ENCODE measurements around the gene GSTA4.
"Not testable (repeated sequence)": the region's sequence is repeated elsewhere in the genome, so short reads cannot be mapped to it uniquely, and the experiment has no call there.

Gene GSTA4

GRCh38 chr6:53028467-53028866 is 33.4 kb upstream of the GSTA4 start:
- peaks cover 27% of the 10 kb centered on the region for H3K36me3 Mint-ChIP-seq (ENCODE audit: insufficient read depth)
- no peak overlapping the region for H3K27ac Mint-ChIP-seq
- peaks cover 0 to 2% of the 10 kb centered on the region in 2 donors for H3K4me1 Mint-ChIP-seq (ENCODE audit: low read depth in 2 of 2)
- H3K27me3 Mint-ChIP-seq: no peaks in the 10 kb centered on the region
- DNase-seq (no peak), ATAC-seq (replicated peaks) (no peak)
- no peak overlapping the region for H3K4me3 Mint-ChIP-seq
- no peaks in the 10 kb centered on the region for H3K9me3 Mint-ChIP-seq

DNA sequence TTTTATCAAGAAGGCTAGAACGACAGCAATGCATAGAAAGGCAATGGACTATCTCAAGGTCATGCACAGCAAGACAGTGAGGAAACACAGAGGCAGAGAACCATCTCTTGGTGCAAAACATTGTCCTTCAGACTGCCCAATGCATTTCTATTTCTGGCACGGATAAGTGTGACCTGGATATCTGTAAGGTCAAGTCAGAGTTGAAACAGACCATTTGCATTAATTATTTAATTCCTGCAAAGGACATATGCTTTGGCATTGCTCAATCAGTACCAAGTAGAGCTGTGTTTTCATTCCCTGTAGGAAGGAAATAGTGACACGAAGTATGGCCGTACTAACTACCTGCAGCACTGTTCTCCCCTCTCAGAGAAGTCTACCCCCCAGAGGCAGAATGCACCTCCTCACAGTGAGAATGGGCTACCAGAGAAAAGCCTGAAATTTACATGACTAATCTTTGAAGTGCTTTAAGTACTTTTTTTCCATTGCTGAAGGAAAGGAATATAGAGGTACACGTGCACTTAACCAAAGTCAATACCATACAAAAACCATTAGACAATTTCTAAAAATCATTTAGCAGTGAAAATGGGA is 32.1 kb upstream of the GSTA4 start:
- H3K4me3 Mint-ChIP-seq: no peak overlapping the region

DNA sequence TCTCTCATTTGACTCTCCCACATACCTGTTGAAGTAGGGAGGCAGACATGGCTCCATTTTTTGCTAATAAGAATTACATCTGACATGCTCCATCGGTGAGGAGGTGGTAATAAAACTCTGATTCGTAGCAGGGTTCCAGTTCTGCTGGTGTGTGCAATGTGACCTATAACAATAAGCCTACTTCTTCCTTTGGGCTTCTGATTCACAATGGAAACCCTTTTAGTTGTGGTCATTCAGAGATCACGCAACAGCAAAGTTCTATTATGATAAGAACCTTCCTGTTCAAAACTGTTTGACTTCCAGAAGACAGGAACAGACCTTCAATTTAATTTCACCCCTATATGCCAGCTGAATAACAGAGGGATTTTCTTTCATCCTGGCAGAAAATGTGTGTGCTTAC is 31.4 kb upstream of the GSTA4 start:
- DNase-seq: no peak
- H3K36me3 Mint-ChIP-seq (ENCODE audit: insufficient read depth): peaks cover 15% of the 10 kb centered on the region
- H3K4me3 Mint-ChIP-seq: no peak overlapping the region
- ATAC-seq (replicated peaks): no peak
- H3K4me1 Mint-ChIP-seq (ENCODE audit: low read depth in 2 of 2): peaks cover 0 to 4% of the 10 kb centered on the region in 2 donors
- H3K27me3 Mint-ChIP-seq: no peaks in the 10 kb centered on the region
- H3K27ac Mint-ChIP-seq: no peak overlapping the region
- H3K9me3 Mint-ChIP-seq: no peaks in the 10 kb centered on the region

More for the DNA sequence above, 32.1 kb upstream of the GSTA4 start:
- peaks cover 21% of the 10 kb centered on the region for H3K36me3 Mint-ChIP-seq (ENCODE audit: insufficient read depth)
- no peaks in the 10 kb centered on the region for H3K27me3 Mint-ChIP-seq
- DNase-seq (no peak), ATAC-seq (replicated peaks) (no peak)
- H3K9me3 Mint-ChIP-seq: no peaks in the 10 kb centered on the region
- H3K4me1 Mint-ChIP-seq (ENCODE audit: low read depth in 2 of 2): peaks cover 0 to 4% of the 10 kb centered on the region in 2 donors
- H3K27ac Mint-ChIP-seq: no peak overlapping the region

DNA sequence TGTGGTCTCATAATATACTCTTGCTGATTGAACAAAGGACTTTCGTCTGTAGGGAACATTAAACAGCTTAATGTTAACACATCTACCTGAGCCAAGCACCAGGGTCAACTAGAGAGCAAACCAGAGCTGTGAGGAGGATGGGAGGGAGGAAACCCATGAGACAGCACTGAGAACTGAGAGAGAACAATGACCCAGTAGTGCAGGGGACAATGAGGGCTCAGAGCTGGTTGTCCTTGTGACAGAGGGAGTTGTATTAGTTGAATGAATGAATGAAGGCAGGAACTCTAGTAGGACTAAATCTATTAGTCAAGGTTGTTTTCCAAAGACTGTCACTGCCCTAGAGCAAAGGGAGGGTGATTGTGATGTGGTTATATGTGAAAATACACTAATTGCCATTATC is 28.2 kb upstream of the GSTA4 start:
- H3K27ac Mint-ChIP-seq: no peak overlapping the region
- no peak for DNase-seq

GRCh38 chr6:53020005-53020744 is 25.1 kb upstream of the GSTA4 start:
- DNase-seq (no peak), ATAC-seq (replicated peaks) (no peak)
- H3K36me3 Mint-ChIP-seq (ENCODE audit: insufficient read depth): peaks cover 3% of the 10 kb centered on the region
- H3K27ac Mint-ChIP-seq: no peak overlapping the region
- no peaks in the 10 kb centered on the region for H3K27me3 Mint-ChIP-seq
- H3K4me1 Mint-ChIP-seq (ENCODE audit: low read depth in 2 of 2): peaks cover 0 to 6% of the 10 kb centered on the region in 2 donors
- H3K9me3 Mint-ChIP-seq: no peaks in the 10 kb centered on the region
- no peak overlapping the region for H3K4me3 Mint-ChIP-seq

More for the DNA sequence above, 28.2 kb upstream of the GSTA4 start:
- no peak for ATAC-seq (replicated peaks)
- Mint-ChIP-seq H3K4me1 (ENCODE audit: low read depth in 2 of 2) (peaks cover 0 to 6% of the 10 kb centered on the region in 2 donors), H3K27me3 (no peaks in the 10 kb centered on the region), H3K4me3 (no peak overlapping the region), H3K36me3 (ENCODE audit: insufficient read depth) (peaks cover 11% of the 10 kb centered on the region), H3K9me3 (no peaks in the 10 kb centered on the region)

GRCh38 chr6:53018446-53018845 is 23.4 kb upstream of the GSTA4 start:
- Mint-ChIP-seq H3K4me3 (no peak overlapping the region), H3K27ac (no peak overlapping the region), H3K4me1 (ENCODE audit: low read depth in 2 of 2) (peaks cover 0 to 4% of the 10 kb centered on the region in 2 donors), H3K27me3 (no peaks in the 10 kb centered on the region), H3K36me3 (ENCODE audit: insufficient read depth) (peaks cover 12% of the 10 kb centered on the region), H3K9me3 (no peaks in the 10 kb centered on the region)
- DNase-seq (no peak), ATAC-seq (replicated peaks) (no peak)

GRCh38 chr6:53015486-53015885 is 20.4 kb upstream of the GSTA4 start:
- DNase-seq (no peak), ATAC-seq (replicated peaks) (no peak)
- Mint-ChIP-seq H3K4me3 (no peak overlapping the region), H3K36me3 (ENCODE audit: insufficient read depth) (peaks cover 24% of the 10 kb centered on the region), H3K9me3 (no peaks in the 10 kb centered on the region), H3K27me3 (no peaks in the 10 kb centered on the region), H3K4me1 (ENCODE audit: low read depth in 2 of 2) (no peaks in the 10 kb centered on the region), H3K27ac (no peak overlapping the region)

DNA sequence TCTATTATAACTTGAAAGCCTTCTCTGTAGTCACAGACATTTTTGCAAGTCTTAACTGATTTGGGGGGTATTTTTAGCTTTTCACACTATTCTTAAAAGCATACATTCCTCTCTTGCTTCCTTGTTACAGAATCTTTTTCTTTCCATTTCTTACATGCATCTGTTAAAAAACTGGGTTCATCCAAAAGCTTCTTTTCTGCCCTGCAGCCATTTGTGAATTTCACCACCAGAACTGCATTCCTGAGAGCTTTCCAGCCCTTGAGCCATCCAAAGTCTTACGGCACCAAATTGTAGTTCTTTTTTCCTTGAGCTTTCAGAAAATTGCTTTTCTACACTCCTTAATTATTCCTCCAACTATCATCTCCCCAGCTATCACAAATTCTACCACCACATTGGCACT is 19.7 kb upstream of the GSTA4 start:
- ATAC-seq (replicated peaks): no peak
- peaks cover 24% of the 10 kb centered on the region for H3K36me3 Mint-ChIP-seq (ENCODE audit: insufficient read depth)
- H3K4me1 Mint-ChIP-seq (ENCODE audit: low read depth in 2 of 2): no peaks in the 10 kb centered on the region
- no peaks in the 10 kb centered on the region for H3K27me3 Mint-ChIP-seq
- DNase-seq: no peak
- H3K4me3 Mint-ChIP-seq: no peak overlapping the region
- H3K9me3 Mint-ChIP-seq: no peaks in the 10 kb centered on the region
- no peak overlapping the region for H3K27ac Mint-ChIP-seq

DNA sequence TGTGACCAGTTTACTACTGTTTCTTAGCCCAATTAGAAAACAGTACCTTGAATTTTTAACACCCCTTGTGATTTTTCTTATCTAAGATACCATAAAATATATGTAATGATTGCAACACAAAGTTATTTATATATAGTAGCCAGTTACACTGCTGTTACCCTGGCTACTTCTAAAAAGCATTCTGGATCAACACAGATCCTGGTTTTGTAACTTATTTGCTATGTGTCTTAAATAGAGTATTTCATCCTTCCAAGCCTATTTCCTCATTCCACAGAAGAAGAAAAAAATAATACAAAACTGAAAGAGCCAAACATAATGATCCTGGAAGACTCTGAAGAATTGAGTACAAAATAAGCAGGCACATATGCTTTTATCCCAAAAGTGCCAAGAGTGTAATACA is 19.0 kb upstream of the GSTA4 start:
- no peak overlapping the region for H3K4me3 Mint-ChIP-seq

DNA sequence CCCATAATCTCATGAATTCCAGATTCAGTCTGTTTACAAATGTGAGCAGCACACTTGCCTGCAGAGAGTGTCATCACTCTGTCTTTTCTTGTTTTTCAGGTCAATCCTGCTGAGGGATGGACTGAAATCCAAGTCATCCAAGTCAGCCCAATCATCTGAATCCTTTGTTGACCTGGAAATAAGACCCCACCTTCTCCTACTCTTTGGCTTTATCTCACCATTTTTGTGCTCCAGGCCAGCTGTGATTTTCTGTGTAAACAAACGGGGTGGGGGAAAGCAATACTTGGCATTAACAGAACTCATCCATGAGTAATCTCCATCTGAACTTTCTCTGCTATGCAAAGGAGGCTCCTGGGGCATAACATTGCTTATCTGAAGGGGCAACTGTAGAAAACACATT is 16.9 kb upstream of the GSTA4 start:
- peaks cover 44% of the 10 kb centered on the region for H3K36me3 Mint-ChIP-seq (ENCODE audit: insufficient read depth)
- DNase-seq (no peak), ATAC-seq (replicated peaks) (no peak)
- no peak overlapping the region for H3K4me3 Mint-ChIP-seq
- H3K4me1 Mint-ChIP-seq (ENCODE audit: low read depth in 2 of 2): no peaks in the 10 kb centered on the region
- H3K9me3 Mint-ChIP-seq: no peaks in the 10 kb centered on the region
- no peak overlapping the region for H3K27ac Mint-ChIP-seq
- H3K27me3 Mint-ChIP-seq: no peaks in the 10 kb centered on the region

More for the DNA sequence above, 19.0 kb upstream of the GSTA4 start:
- Mint-ChIP-seq H3K36me3 (ENCODE audit: insufficient read depth) (peaks cover 29% of the 10 kb centered on the region), H3K27me3 (no peaks in the 10 kb centered on the region), H3K27ac (no peak overlapping the region), H3K9me3 (no peaks in the 10 kb centered on the region), H3K4me1 (ENCODE audit: low read depth in 2 of 2) (no peaks in the 10 kb centered on the region)
- DNase-seq (no peak), ATAC-seq (replicated peaks) (no peak)

GRCh38 chr6:53010504-53010903 is 15.4 kb upstream of the GSTA4 start:
- ATAC-seq (replicated peaks): no peak

DNA sequence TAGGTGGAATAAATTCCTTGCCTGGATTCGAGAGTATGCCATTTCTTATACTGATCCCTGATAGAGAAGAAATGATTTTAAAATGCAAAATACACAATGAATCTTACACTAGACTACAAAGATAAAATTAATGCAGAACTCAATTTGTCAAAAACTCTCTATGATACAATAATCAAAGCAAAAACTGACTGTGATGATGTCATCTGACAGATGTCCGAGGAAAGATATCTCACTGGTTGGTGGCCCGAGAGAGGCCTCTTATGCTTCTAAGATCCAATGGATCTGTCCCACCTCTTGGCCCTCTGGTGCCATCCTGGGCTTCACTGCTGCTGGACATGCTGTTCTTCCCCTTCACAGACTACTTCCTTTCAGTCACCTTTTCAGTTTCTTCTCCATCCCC is 14.4 kb upstream of the GSTA4 start:
- Mint-ChIP-seq H3K27ac (peak overlapping the region in 1 of 2 donors; percentile 70), H3K9me3 (no peaks in the 10 kb centered on the region), H3K36me3 (ENCODE audit: insufficient read depth) (peaks cover 56% of the 10 kb centered on the region), H3K4me3 (no peak overlapping the region), H3K27me3 (no peaks in the 10 kb centered on the region), H3K4me1 (ENCODE audit: low read depth in 2 of 2) (no peaks in the 10 kb centered on the region)
- ATAC-seq (replicated peaks) (no peak), DNase-seq (no peak)

More at GRCh38 chr6:53010504-53010903, 15.4 kb upstream of the GSTA4 start:
- no peak for DNase-seq
- Mint-ChIP-seq H3K27ac (peak overlapping the region in 1 of 2 donors; percentile 70), H3K36me3 (ENCODE audit: insufficient read depth) (peaks cover 52% of the 10 kb centered on the region), H3K9me3 (no peaks in the 10 kb centered on the region), H3K27me3 (no peaks in the 10 kb centered on the region), H3K4me3 (no peak overlapping the region), H3K4me1 (ENCODE audit: low read depth in 2 of 2) (no peaks in the 10 kb centered on the region)

- no peaks in the 10 kb centered on the region for H3K27me3 Mint-ChIP-seq
- H3K4me1 Mint-ChIP-seq (ENCODE audit: low read depth in 2 of 2): no peaks in the 10 kb centered on the region
- ATAC-seq (replicated peaks) (no peak), DNase-seq (no peak)
- no peak overlapping the region for H3K4me3 Mint-ChIP-seq
- no peaks in the 10 kb centered on the region for H3K9me3 Mint-ChIP-seq
- no peak overlapping the region for H3K27ac Mint-ChIP-seq
- peaks cover 58% of the 10 kb centered on the region for H3K36me3 Mint-ChIP-seq (ENCODE audit: insufficient read depth)
Observed at GRCh38 chr6:53009056-53009455, 14.0 kb upstream of the GSTA4 start.

DNA sequence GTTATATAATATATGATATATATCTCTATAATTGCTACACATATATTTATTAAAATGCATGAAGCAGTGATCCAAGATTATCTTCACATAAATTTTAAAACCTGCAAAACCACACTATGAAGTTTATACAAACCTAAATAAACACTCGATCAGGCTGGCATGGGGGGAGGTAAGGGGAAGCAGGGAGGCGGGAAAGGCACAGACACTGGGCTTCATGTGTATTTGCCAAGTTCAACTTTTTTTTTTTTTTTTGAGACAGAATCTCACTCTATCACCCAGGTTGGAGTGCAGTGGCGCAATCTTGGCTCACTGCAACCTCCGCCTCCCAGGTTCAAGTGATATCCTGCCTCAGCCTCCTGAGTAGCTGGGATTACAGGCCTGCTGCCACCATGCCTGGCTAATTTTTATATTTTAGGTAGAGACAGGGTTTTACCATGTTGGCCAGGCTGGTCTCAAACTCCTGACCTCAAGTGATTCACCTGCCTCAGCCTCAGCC is 13.2 kb upstream of the GSTA4 start:
- H3K36me3 Mint-ChIP-seq (ENCODE audit: insufficient read depth): peaks cover 60% of the 10 kb centered on the region
- not testable (repeated sequence) for H3K27me3 Mint-ChIP-seq; ATAC-seq (replicated peaks); H3K9me3 Mint-ChIP-seq; H3K4me1 Mint-ChIP-seq (ENCODE audit: low read depth in 2 of 2); H3K4me3 Mint-ChIP-seq; H3K27ac Mint-ChIP-seq; DNase-seq

All from effector memory CD8-positive, alpha-beta T cell (primary cell).